DND-41 (cell line): ENCODE measurements around the gene KRTAP21-2.
"Not testable (repeated sequence)": the region's sequence is repeated elsewhere in the genome, so short reads cannot be mapped to it uniquely, and the experiment has no call there.

Source experiments
- ATAC-seq: fragments of 200-7000 bp; cut with Tn5 transposase; 3 replicates; pipeline ENCODE4 v1.9.1; 2021; ENCODE audit warnings: low read depth; ENCODE audit not compliant: insufficient read depth
- DNase-seq: peaks from one replicate; pipeline ENCODE4 v3.0.0-alpha.2; 2020
- H2AFZ ChIP-seq: 2 replicates; pipeline ENCODE4 v1.6.0; 2012; ENCODE audit warnings: low read depth, low read length
- H3K27ac ChIP-seq: 2 replicates; pipeline ENCODE4 v1.5.1; 2012; ENCODE audit warnings: low read length, inconsistent platforms
- H3K27me3 ChIP-seq: fragments of 200-600 bp; sonication (generic); 2 replicates; pipeline ENCODE4 v1.6.0; 2012; ENCODE audit warnings: low read length, mild to moderate bottlenecking, inconsistent platforms; ENCODE audit not compliant: insufficient read depth, poor library complexity
- H3K36me3 ChIP-seq: 2 replicates; pipeline ENCODE4 v1.5.1; 2012; ENCODE audit warnings: low read length, inconsistent platforms; ENCODE audit not compliant: insufficient read depth
- H3K4me1 ChIP-seq: 2 replicates; pipeline ENCODE4 v1.5.1; 2012; ENCODE audit warnings: mild to moderate bottlenecking, low read length; ENCODE audit not compliant: insufficient read depth
- H3K4me2 ChIP-seq: 2 replicates; pipeline ENCODE4 v1.6.0; 2012; ENCODE audit warnings: mild to moderate bottlenecking, moderate library complexity, low read length, inconsistent platforms; ENCODE audit not compliant: insufficient read depth
- H3K4me3 ChIP-seq, 2 experiments: fragments of 200-600 bp in 1 of 2; shearing (Covaris generic) in 1 of 2; 2 replicates each; pipeline ENCODE4 v1.5.1; 2012 to 2016; ENCODE audit warnings: inconsistent platforms in 2 of 2, low read length in 2 of 2, mild to moderate bottlenecking in 2 of 2, low read depth in 1 of 2, moderate library complexity in 1 of 2
- H3K79me2 ChIP-seq: 2 replicates; pipeline ENCODE4 v1.6.0; 2012; ENCODE audit warnings: low read length, inconsistent platforms; ENCODE audit not compliant: insufficient read depth
- H3K9ac ChIP-seq: 2 replicates; pipeline ENCODE4 v1.6.0; 2012; ENCODE audit warnings: low read depth, mild to moderate bottlenecking, inconsistent platforms, low read length, moderate library complexity
- H3K9me3 ChIP-seq: 2 replicates; pipeline ENCODE4 v1.5.1; 2012; ENCODE audit warnings: low read length, moderate library complexity, mild to moderate bottlenecking, inconsistent platforms; ENCODE audit not compliant: insufficient read depth, severe bottlenecking
- H4K20me1 ChIP-seq: 2 replicates; pipeline ENCODE4 v1.6.0; 2012; ENCODE audit warnings: low read length; ENCODE audit not compliant: insufficient read depth
- CTCF ChIP-seq: IDR thresholded peaks from 2 replicates; pipeline ENCODE4 v1.5.1; 2012; ENCODE audit warnings: borderline replicate concordance, low read length, moderate library complexity, mild to moderate bottlenecking; ENCODE audit not compliant: poor library complexity, severe bottlenecking; ENCODE audit errors: extremely low read depth
- EZH2 ChIP-seq: IDR thresholded peaks from 3 replicates; pipeline ENCODE4 v1.6.1; 2012; ENCODE audit warnings: borderline replicate concordance, low read depth, mild to moderate bottlenecking, moderate library complexity, low read length, inconsistent platforms; ENCODE audit not compliant: severe bottlenecking

The KRTAP21-2 gene

GRCh38 chr21:30769724-30770431 lies 22.8 kb upstream of the KRTAP21-2 start:
- no peak for TF ChIP-seq EZH2
- TF ChIP-seq CTCF = no peak
- Histone ChIP-seq H3K27me3 (no peaks in the 10 kb centered on the region), H4K20me1 (no peaks in the 10 kb centered on the region), H3K4me1 (no peaks in the 10 kb centered on the region), H2AFZ (no peak overlapping the region), H3K36me3 (no peaks in the 10 kb centered on the region), H3K9me3 (no peaks in the 10 kb centered on the region), H3K79me2 (no peaks in the 10 kb centered on the region), H3K4me2 (no peak overlapping the region), H3K4me3 (no peak overlapping the region), H3K9ac (no peak overlapping the region), H3K27ac (no peak overlapping the region)
- DNase-seq (no peak), ATAC-seq (no peak)

GRCh38 chr21:30760776-30761175 lies 13.7 kb upstream of the KRTAP21-2 start:
- Histone ChIP-seq H3K27me3 (no peaks in the 10 kb centered on the region), H3K27ac (no peak overlapping the region), H2AFZ (no peak overlapping the region), H3K4me3 (no peak overlapping the region), H3K4me2 (no peak overlapping the region), H3K4me1 (no peaks in the 10 kb centered on the region), H3K36me3 (no peaks in the 10 kb centered on the region), H3K9me3 (no peaks in the 10 kb centered on the region), H3K9ac (no peak overlapping the region), H4K20me1 (no peaks in the 10 kb centered on the region), H3K79me2 (no peaks in the 10 kb centered on the region)
- DNase-seq = no peak
- TF ChIP-seq CTCF (no peak), EZH2 (no peak)
- no peak for ATAC-seq

GRCh38 chr21:30758306-30758705 lies 11.2 kb upstream of the KRTAP21-2 start:
- no peak overlapping the region for H3K9ac ChIP-seq
- H4K20me1 ChIP-seq = no peaks in the 10 kb centered on the region
- H3K36me3 ChIP-seq = no peaks in the 10 kb centered on the region
- no peak for TF ChIP-seq CTCF
- no peak for TF ChIP-seq EZH2
- H2AFZ ChIP-seq = no peak overlapping the region
- no peaks in the 10 kb centered on the region for H3K4me1 ChIP-seq
- no peaks in the 10 kb centered on the region for H3K27me3 ChIP-seq
- H3K79me2 ChIP-seq = no peaks in the 10 kb centered on the region
- no peak overlapping the region for H3K4me2 ChIP-seq
- no peaks in the 10 kb centered on the region for H3K9me3 ChIP-seq
- ATAC-seq = no peak
- H3K27ac ChIP-seq = no peak overlapping the region
- H3K4me3 ChIP-seq = no peak overlapping the region
- no peak for DNase-seq

GRCh38 chr21:30755328-30755727 lies 8.3 kb upstream of the KRTAP21-2 start, which contains the start of gene KRTAP21-1:
TSS of gene KRTAP21-1 (minus strand) at chr21:30755428. CDS start at chr21:30755378, 50 bp downstream.
- H4K20me1 ChIP-seq, H2AFZ ChIP-seq, ATAC-seq: not testable (repeated sequence)

More at GRCh38 chr21:30755328-30755727, 8.3 kb upstream of the KRTAP21-2 start, which contains the start of gene KRTAP21-1:
- not testable (repeated sequence) for H3K9me3 ChIP-seq, H3K27me3 ChIP-seq, H3K9ac ChIP-seq, H3K27ac ChIP-seq, H3K79me2 ChIP-seq, H3K36me3 ChIP-seq, DNase-seq, H3K4me2 ChIP-seq, H3K4me1 ChIP-seq, H3K4me3 ChIP-seq
